Adrenal gland (tissue), 12 donors: ENCODE measurements around the gene TCEA3. TPM values are rescaled to one million over a fixed set of nuclear protein-coding genes. Genes with fewer than 3 reads are reported as not detected.

Experiments used
- DNase-seq, 7 donors: peaks; one replicate each; pipeline ENCODE4 v3.0.0-alpha.2; 2019 to 2020
- H3K27ac ChIP-seq, 5 donors: fragments of 200-600 bp; sonication (generic) in 4 of 5; 1 replicate in 3 of 5; 2 replicates in 2 of 5; pipeline versions ENCODE4 v1.5.1 to v1.8.0; 2016 to 2020; ENCODE audit warnings: mild to moderate bottlenecking in 1 of 5
- H3K27me3 ChIP-seq: fragments of 200-600 bp; 2 replicates; pipeline ENCODE4 v1.8.0; 2021
- H3K36me3 ChIP-seq, 2 donors: fragments of 200-600 bp; replicated peaks in 1 of 2; 1 replicate in 1 of 2; 2 replicates in 1 of 2; pipeline versions ENCODE4 v1.5.1 to v1.8.0; 2018 to 2022
- H3K4me1 ChIP-seq, 2 donors: fragments of 200-600 bp; replicated peaks in 1 of 2; 1 replicate in 1 of 2; 2 replicates in 1 of 2; pipeline versions ENCODE4 v1.5.1 to v1.8.0; 2018 to 2021
- H3K4me3 ChIP-seq, 4 donors: fragments of 200-600 bp; sonication (generic) in 3 of 4; one replicate each; pipeline ENCODE4 v1.5.1; 2016 to 2018
- H3K9me3 ChIP-seq, 3 donors: fragments of 200-600 bp; sonication (generic) in 1 of 3; replicated peaks in 1 of 3; 1 replicate in 2 of 3; 2 replicates in 1 of 3; pipeline versions ENCODE4 v1.5.1 to v1.8.0; 2016 to 2021
- CTCF ChIP-seq, 6 experiments: fragments of 450-650 bp in 4 of 6; fragments of 200-600 bp in 2 of 6; sonication (generic) in 1 of 6; IDR thresholded peaks; 1 replicate in 5 of 6; 2 replicates in 1 of 6; pipeline versions ENCODE4 v1.5.1 to v1.8.0; 2016 to 2021; ENCODE audit warnings: antibody characterized with exemption in 6 of 6, mild to moderate bottlenecking in 2 of 6, moderate library complexity in 1 of 6
- POLR2A ChIP-seq, 2 donors: fragments of 450-650 bp; IDR thresholded peaks; one replicate each; pipeline ENCODE4 v1.6.1; 2017; ENCODE audit warnings: antibody characterized with exemption in 2 of 2, mild to moderate bottlenecking in 2 of 2, moderate library complexity in 1 of 2
- WGBS, 4 donors: extraction: QIAGEN DNeasy Blood & Tissue Kit in 2 of 4; methylation state at CpG; one replicate each; pipeline versions ENCODE4 v1.1.5 to v1.1.7; 2013 to 2017; 5-methylcytosine and 5-hydroxymethylcytosine counted together
- intact Hi-C, 2 donors: fragments of 100-400 bp; cut with DNase I; formaldehyde crosslinking; loops; one replicate each; pipeline versions ENCODE4 v1.14.1 to v1.15.0; 2022 to 2023
- polyA plus RNA-seq, 3 donors: library from polyadenylated mRNA; stranded (reverse); fragments of 200-250 nt in 2 of 3; fragments of 350-450 nt in 1 of 3; fragmentation: Illumina TruSeq in 1 of 3; extraction: RNeasy Lipid Tissue Mini Kit (QIAGEN cat#74804) in 1 of 3; gene quantifications; one replicate each; pipeline ENCODE4 v1.2.3, GENCODE V29; 2013 to 2014
- total RNA-seq, 9 donors: library from RNA; depleted of rRNA in 4 of 9; stranded (reverse); fragments of >200 nt in 4 of 9; fragments of 120-200 nt in 1 of 9; fragmentation: NEBNext Ultra II Directional in 1 of 9; extraction: Animal tissue kit (Norgen Biotek cat#: 25700) in 1 of 9; gene quantifications; one replicate each; pipeline versions ENCODE4 v1.1.0 to v1.2.4, GENCODE V29; 2013 to 2023
- donor health status: healthy with polysubstance abuse.
- donor health status: Bipolar disorder and iron deficiency.
- donor health status: DM: yes; HTN: yes; CAD: no.
- donor health status: DM: no; HTN: no; CAD: no.
- donor health status: DM: no; HTN: no; CAD: no.
- donor health status: DM: yes; HTN: yes; CAD: no.

Gene TCEA3
- total and polyA plus RNA-seq, 12 donors, result 23.6 to 171 (median 115) TPM

GRCh38 chr1:23368562-23369334 is 55.8 kb downstream of the TCEA3 start:
- 0 to 5% (median 1%) methylated on average over 8 to 61 of the region's 61 CpGs for WGBS, 4 donors
- peaks cover 0 to 33% of the 10 kb centered on the region in 2 donors for H3K36me3 ChIP-seq
- TF ChIP-seq POLR2A (IDR thresholded peaks at IDR 0.05), result peak; percentile 83 to 94
- peak in 2 of 6 experiments; percentile 16 for TF ChIP-seq CTCF (IDR thresholded peaks at IDR 0.05)
- peak; percentile 88 to 94 (median 91) for DNase-seq
- H3K4me1 ChIP-seq, result peaks cover 29 to 46% of the 10 kb centered on the region in 2 donors
- intact Hi-C loops, result no loop called here
- no peaks in the 10 kb centered on the region for H3K27me3 ChIP-seq
- peaks cover 0 to 10% (median 0%) of the 10 kb centered on the region in 3 donors for H3K9me3 ChIP-seq
- peak overlapping the region; percentile 27 to 95 (median 56) for H3K4me3 ChIP-seq
- peak overlapping the region; percentile 86 to 98 (median 93) for H3K27ac ChIP-seq

- Histone ChIP-seq H3K27ac (peak overlapping the region; percentile 86 to 98 (median 93)), H3K27me3 (no peaks in the 10 kb centered on the region), H3K4me3 (peak overlapping the region; percentile 27 to 95 (median 56)), H3K9me3 (peaks cover 0 to 18% (median 0%) of the 10 kb centered on the region in 3 donors), H3K36me3 (peaks cover 0 to 39% of the 10 kb centered on the region in 2 donors), H3K4me1 (peaks cover 29 to 46% of the 10 kb centered on the region in 2 donors)
- DNase-seq, result peak; percentile 98 to 100 (median 99)
- TF ChIP-seq CTCF (IDR thresholded peaks at IDR 0.05) (no peak), POLR2A (IDR thresholded peaks at IDR 0.05) (peak; percentile 66 to 88)
- WGBS, 4 donors, result 2 to 7% (median 4%) methylated on average over 12 to 41 of the region's 41 CpGs
- intact Hi-C loops, result no loop called here
Observed at GRCh38 chr1:23367791-23368561, 56.6 kb downstream of the TCEA3 start.

- no peak for TF ChIP-seq POLR2A (IDR thresholded peaks at IDR 0.05)
- TF ChIP-seq CTCF (IDR thresholded peaks at IDR 0.05), result no peak
- intact Hi-C loops, result no loop called here
- peaks cover 0 to 23% (median 0%) of the 10 kb centered on the region in 3 donors for H3K9me3 ChIP-seq
- peaks cover 1 to 45% of the 10 kb centered on the region in 2 donors for H3K36me3 ChIP-seq
- H3K4me3 ChIP-seq, result peak overlapping the region in 3 of 4 donors; percentile 20 to 95 (median 84)
- no peaks in the 10 kb centered on the region for H3K27me3 ChIP-seq
- DNase-seq, result no peak
- 56 to 72% (median 59%) methylated on average over 9 of the region's 9 CpGs for WGBS, 4 donors
- H3K27ac ChIP-seq, result peak overlapping the region; percentile 55 to 98 (median 93)
- H3K4me1 ChIP-seq, result peaks cover 27 to 45% of the 10 kb centered on the region in 2 donors
Observed at GRCh38 chr1:23367451-23367790, 57.1 kb downstream of the TCEA3 start.

- Histone ChIP-seq H3K4me1 (peaks cover 24 to 37% of the 10 kb centered on the region in 2 donors), H3K27ac (no peak overlapping the region), H3K4me3 (peak overlapping the region in 1 of 4 donors; percentile 84), H3K9me3 (peaks cover 0 to 32% (median 5%) of the 10 kb centered on the region in 3 donors), H3K27me3 (no peaks in the 10 kb centered on the region), H3K36me3 (peaks cover 6 to 52% of the 10 kb centered on the region in 2 donors)
- no peak for DNase-seq
- intact Hi-C loops, result no loop called here
- 83 to 91% (median 86%) methylated on average over 5 of the region's 5 CpGs for WGBS, 4 donors
- TF ChIP-seq POLR2A (IDR thresholded peaks at IDR 0.05) (no peak), CTCF (IDR thresholded peaks at IDR 0.05) (no peak)
Observed at GRCh38 chr1:23366598-23366997, 58.0 kb downstream of the TCEA3 start.
